BLaER1 treated with 17β-estradiol and CSF1 and Interleukin-3, amounts not matched to agents 10 nM and 100 nM (cell line): ENCODE measurements around the gene IL12RB1.

Experiments used
- H3K27ac ChIP-seq, 11 experiments: shearing (Covaris generic); formaldehyde crosslinking; 2 replicates each; pipeline ENCODE4 v1.8.1; 2022
- H3K27me3 ChIP-seq, 11 experiments: shearing (Covaris generic); formaldehyde crosslinking; 2 replicates each; pipeline ENCODE4 v1.8.1; 2022
- H3K36me3 ChIP-seq, 11 experiments: shearing (Covaris generic); formaldehyde crosslinking; 2 replicates each; pipeline ENCODE4 v1.8.1; 2022
- H3K4me1 ChIP-seq, 10 experiments: shearing (Covaris generic); formaldehyde crosslinking; 2 replicates each; pipeline ENCODE4 v1.8.1; 2022
- H3K4me2 ChIP-seq, 11 experiments: shearing (Covaris generic); formaldehyde crosslinking; 2 replicates each; pipeline ENCODE4 v1.8.1; 2022
- H3K4me3 ChIP-seq, 10 experiments: shearing (Covaris generic); formaldehyde crosslinking; 2 replicates each; pipeline ENCODE4 v1.8.1; 2022
- H3K9ac ChIP-seq, 11 experiments: shearing (Covaris generic); formaldehyde crosslinking; 2 replicates each; pipeline ENCODE4 v1.8.1; 2022
- H3K9me3 ChIP-seq, 11 experiments: shearing (Covaris generic); formaldehyde crosslinking; replicated peaks in 1 of 11; 2 replicates each; pipeline ENCODE4 v1.8.1; 2022
- H4K20me1 ChIP-seq, 11 experiments: shearing (Covaris generic); formaldehyde crosslinking; 2 replicates each; pipeline ENCODE4 v1.8.1; 2022
- Cebpa-rat ChIP-seq, 11 experiments: shearing (Covaris generic); IDR thresholded peaks; 2 replicates each; pipeline ENCODE4 v1.8.1; 2022

The IL12RB1 gene

DNA sequence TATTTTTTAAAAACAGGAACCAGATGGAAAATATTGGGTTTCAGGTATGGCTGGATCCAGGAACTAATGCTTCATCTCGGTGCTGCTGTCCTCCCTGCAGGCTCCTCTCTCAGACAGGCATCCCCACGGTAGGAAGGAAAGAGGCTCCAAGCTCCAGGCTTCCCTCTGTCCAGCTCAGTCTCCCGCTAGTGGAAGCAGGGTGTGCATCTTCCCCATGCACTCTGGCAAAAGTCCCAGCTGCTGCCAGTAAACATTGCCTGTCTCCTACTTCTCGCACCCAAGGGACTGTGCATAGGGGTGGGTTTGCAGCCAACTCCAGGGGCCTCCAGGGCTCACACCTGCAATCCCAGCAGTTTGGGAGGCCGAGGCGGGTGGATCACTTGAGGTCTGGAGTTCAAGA is 29.2 kb downstream of the IL12RB1 start:
- H4K20me1 ChIP-seq = no peaks in the 10 kb centered on the region
- H3K9me3 ChIP-seq = no peaks in the 10 kb centered on the region
- peaks cover 15 to 26% (median 18%) of the 10 kb centered on the region in 10 experiments for H3K4me1 ChIP-seq
- no peaks in the 10 kb centered on the region for H3K27me3 ChIP-seq
- H3K27ac ChIP-seq = peak overlapping the region; percentile 20 to 86 (median 80); a peak in 19 of 22 replicates
- TF ChIP-seq Cebpa-rat (IDR thresholded peaks at IDR 0.05) = no peak
- no peak overlapping the region for H3K4me3 ChIP-seq
- H3K9ac ChIP-seq = peak overlapping the region in 9 of 11 experiments; percentile 62 to 80 (median 77); a peak in 17 of 22 replicates
- peak overlapping the region; percentile 72 to 91 (median 85) for H3K4me2 ChIP-seq
- no peaks in the 10 kb centered on the region for H3K36me3 ChIP-seq

DNA sequence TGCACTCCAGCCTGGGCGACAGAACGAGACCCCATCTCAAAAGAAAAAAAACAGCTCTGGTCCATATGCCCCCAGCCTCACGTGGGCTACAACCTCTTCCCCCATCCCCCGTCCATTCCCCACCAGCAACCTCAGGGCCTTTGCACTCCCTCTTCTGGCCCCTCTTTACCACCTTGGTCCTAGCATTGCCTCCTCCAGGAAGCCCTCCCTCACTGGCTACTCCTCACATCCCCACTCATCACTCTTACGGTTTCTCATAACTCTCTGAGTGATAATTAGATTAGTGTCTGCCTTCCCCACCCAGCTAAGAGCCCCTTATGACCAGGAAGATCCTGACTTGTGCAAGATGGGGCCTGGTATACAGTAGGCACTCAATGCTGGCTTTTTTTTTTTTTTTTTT is 30.8 kb downstream of the IL12RB1 start:
- Histone ChIP-seq H3K36me3 (no peaks in the 10 kb centered on the region), H3K4me3 (no peak overlapping the region), H3K27me3 (no peaks in the 10 kb centered on the region), H4K20me1 (no peaks in the 10 kb centered on the region), H3K4me2 (no peak overlapping the region), H3K4me1 (peaks cover 20 to 27% (median 25%) of the 10 kb centered on the region in 10 experiments), H3K9me3 (no peaks in the 10 kb centered on the region), H3K27ac (no peak overlapping the region), H3K9ac (no peak overlapping the region)
- no peak for TF ChIP-seq Cebpa-rat (IDR thresholded peaks at IDR 0.05)

DNA sequence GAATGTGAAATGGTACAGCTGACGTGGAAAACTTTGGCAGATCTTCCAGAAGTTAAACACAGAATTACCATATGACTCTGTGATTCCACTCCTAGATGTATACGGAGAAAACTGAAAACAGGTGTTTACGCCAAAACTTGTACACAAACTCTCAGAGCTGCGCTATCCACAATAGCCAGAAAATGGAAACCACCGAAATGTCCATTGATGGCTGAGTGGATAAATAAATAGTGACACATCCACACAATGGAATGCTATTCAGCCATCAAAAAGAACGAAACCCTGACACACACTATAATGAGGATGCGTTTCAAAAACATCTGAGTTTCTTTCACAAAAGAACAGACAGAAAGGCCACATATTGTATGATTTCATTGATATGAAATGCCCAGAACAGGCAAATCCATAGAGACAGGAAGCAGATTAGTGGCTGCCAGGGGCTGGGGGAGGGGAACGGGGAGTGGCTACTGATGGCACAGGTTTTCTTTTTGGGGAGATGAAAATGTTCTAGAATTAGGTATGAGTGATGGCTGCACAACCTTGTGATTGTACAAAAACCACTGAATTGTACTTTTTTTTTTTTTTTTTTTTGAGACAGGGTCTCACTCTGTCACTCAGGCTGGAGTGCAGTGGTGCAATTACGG is 33.0 kb downstream of the IL12RB1 start:
- Histone ChIP-seq H3K9ac (no peak overlapping the region), H3K4me3 (no peak overlapping the region), H3K9me3 (no peaks in the 10 kb centered on the region), H3K27me3 (no peaks in the 10 kb centered on the region), H3K4me2 (no peak overlapping the region), H4K20me1 (no peaks in the 10 kb centered on the region), H3K4me1 (peaks cover 25 to 38% (median 27%) of the 10 kb centered on the region in 10 experiments), H3K36me3 (no peaks in the 10 kb centered on the region), H3K27ac (no peak overlapping the region)
- TF ChIP-seq Cebpa-rat (IDR thresholded peaks at IDR 0.05) = no peak

DNA sequence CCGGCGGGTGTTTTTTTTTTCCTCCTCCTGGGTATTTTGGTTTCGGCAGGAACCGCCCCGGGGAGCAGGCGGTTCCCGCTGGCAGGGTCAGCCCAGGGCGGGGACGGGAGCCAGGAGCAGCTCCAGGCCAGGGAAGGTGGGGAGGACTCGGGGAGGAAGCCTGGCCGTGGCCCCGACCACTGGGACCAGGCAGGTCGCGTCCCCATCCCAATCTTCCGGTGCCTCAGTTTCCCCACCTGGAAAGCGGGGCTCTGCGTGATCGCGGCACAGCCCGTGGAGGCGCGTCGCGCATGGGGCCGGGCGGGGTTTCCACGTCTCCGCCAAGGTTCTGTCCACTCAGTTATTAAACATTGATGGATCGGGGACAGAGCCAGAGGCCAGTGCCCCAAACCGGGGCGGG is 34.8 kb downstream of the IL12RB1 start:
- no peaks in the 10 kb centered on the region for H3K9me3 ChIP-seq
- no peak overlapping the region for H3K4me3 ChIP-seq
- H3K9ac ChIP-seq = no peak overlapping the region
- peaks cover 11 to 28% (median 17%) of the 10 kb centered on the region in 10 experiments for H3K4me1 ChIP-seq
- TF ChIP-seq Cebpa-rat (IDR thresholded peaks at IDR 0.05) = no peak
- H3K27me3 ChIP-seq = no peaks in the 10 kb centered on the region
- H4K20me1 ChIP-seq = no peaks in the 10 kb centered on the region
- peak overlapping the region in 4 of 11 experiments; percentile 44 to 58 (median 49); a peak in 2 of 22 replicates for H3K4me2 ChIP-seq
- H3K36me3 ChIP-seq = no peaks in the 10 kb centered on the region
- no peak overlapping the region for H3K27ac ChIP-seq

DNA sequence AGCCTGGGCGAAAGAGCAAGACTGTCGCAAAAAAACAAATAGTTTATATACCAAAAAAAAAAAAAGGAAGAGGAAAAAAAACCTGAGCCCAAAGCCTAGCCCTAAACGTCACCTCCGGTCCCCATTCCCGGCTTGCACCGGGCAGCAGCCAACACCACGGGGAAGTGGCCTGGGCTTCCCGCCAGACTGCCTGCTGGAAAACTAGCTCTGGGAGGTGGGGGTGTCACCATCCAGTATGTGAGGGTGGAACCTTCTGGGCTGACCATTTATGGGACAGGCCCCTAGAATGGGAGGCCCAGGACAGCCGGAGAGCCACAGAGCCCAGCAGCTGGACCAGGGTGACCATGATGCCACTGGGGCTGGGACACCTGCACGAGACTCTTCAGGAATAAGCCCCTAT is 37.3 kb downstream of the IL12RB1 start:
- Histone ChIP-seq H3K9me3 (no peaks in the 10 kb centered on the region), H3K9ac (no peak overlapping the region), H3K4me3 (no peak overlapping the region), H3K27ac (peak overlapping the region in 1 of 11 experiments; percentile 4; a peak in 1 of 22 replicates), H3K27me3 (no peaks in the 10 kb centered on the region), H3K36me3 (no peaks in the 10 kb centered on the region), H4K20me1 (no peaks in the 10 kb centered on the region), H3K4me1 (peaks cover 27 to 52% (median 42%) of the 10 kb centered on the region in 10 experiments), H3K4me2 (no peak overlapping the region)
- no peak for TF ChIP-seq Cebpa-rat (IDR thresholded peaks at IDR 0.05)

DNA sequence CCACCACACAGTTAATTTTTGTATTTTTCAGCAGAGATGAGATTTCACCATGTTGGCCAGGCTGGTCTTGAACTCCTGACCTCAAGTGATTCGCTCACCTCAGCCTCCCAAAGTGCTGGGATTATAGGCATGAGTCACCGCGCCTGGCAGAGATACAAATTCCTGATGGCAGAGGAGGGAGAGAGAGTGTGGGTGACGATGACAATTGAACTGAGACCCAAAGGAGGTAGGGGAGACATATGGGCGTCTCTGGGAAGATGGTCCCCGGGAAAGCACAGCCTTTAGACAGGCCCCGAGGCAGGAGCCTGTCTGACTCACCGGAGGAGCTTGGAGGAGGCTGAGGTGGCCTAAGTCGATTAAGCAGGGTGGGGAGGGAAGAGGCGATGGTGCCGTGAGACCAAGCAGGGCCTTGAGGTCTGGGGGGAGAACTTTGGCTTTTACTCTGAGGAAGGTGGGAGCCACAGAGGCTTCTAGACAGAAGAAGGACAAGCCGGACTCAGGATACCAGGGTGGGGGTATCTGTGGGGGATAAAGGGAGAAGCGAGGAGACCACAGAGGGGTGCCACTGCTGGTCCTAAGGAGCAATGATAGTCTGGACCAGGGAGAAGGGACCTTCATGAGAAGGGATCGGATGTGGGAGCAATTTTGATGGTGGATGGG is 40.5 kb downstream of the IL12RB1 start:
- H3K27me3 ChIP-seq = no peaks in the 10 kb centered on the region
- no peak overlapping the region for H3K4me3 ChIP-seq
- H3K4me2 ChIP-seq = peak overlapping the region; percentile 79 to 94 (median 88)
- H3K9me3 ChIP-seq = peaks cover 0 to 3% (median under 1%) of the 10 kb centered on the region in 11 experiments; a peak in 6 of 22 replicates
- TF ChIP-seq Cebpa-rat (IDR thresholded peaks at IDR 0.05) = no peak
- peaks cover 31 to 61% (median 55%) of the 10 kb centered on the region in 10 experiments for H3K4me1 ChIP-seq
- H3K36me3 ChIP-seq = no peaks in the 10 kb centered on the region
- H4K20me1 ChIP-seq = no peaks in the 10 kb centered on the region
- H3K9ac ChIP-seq = peak overlapping the region in 8 of 11 experiments; percentile 20 to 80 (median 72); a peak in 12 of 22 replicates
- H3K27ac ChIP-seq = peak overlapping the region in 9 of 11 experiments; percentile 65 to 88 (median 82); a peak in 19 of 22 replicates

DNA sequence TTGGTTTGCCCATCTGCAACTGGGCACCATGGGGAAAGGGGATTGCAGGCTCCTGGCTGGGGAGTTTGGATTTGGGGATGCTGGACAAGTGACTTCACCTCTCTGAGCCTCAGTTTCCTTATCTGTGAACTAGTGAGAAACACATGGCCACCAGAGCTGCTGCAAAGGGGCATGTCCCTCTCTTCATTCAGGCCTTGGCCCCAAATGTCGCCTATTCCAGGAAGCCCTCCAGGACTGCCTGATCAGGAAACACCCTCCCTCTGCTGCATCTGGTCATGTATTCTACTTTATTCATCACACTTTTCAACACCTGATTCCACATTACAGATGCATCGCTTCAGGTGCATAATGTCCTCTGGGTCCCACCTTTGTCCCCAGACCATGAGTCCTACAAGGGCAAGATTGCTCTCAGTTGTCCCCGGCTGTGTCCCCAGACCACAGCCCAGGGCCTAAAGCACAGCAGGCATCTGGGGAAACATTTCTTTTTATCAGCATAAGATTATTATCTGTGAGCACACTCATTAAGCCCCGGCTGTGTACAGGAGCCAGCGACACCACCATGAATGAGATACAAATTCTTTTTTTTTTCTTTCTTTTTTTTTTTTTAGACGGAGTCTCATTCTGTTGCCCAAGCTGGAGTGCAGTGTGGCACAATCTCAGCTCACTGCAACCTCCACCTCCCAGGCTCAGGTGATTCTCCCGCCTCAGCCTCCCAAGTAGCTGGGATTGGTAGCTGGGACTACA is 41.3 kb downstream of the IL12RB1 start:
- Histone ChIP-seq H3K4me3 (peak overlapping the region in 9 of 10 experiments; percentile 37 to 53 (median 45); a peak in 15 of 20 replicates), H4K20me1 (no peaks in the 10 kb centered on the region), H3K4me1 (peaks cover 24 to 54% (median 47%) of the 10 kb centered on the region in 10 experiments), H3K9me3 (peaks cover 3 to 10% (median 7%) of the 10 kb centered on the region in 11 experiments; a peak in 14 of 22 replicates), H3K36me3 (no peaks in the 10 kb centered on the region), H3K9ac (peak overlapping the region; percentile 47 to 80 (median 70); a peak in 20 of 22 replicates), H3K27me3 (no peaks in the 10 kb centered on the region), H3K27ac (peak overlapping the region; percentile 45 to 88 (median 80); a peak in 21 of 22 replicates), H3K4me2 (peak overlapping the region; percentile 79 to 94 (median 88))
- no peak for TF ChIP-seq Cebpa-rat (IDR thresholded peaks at IDR 0.05)

DNA sequence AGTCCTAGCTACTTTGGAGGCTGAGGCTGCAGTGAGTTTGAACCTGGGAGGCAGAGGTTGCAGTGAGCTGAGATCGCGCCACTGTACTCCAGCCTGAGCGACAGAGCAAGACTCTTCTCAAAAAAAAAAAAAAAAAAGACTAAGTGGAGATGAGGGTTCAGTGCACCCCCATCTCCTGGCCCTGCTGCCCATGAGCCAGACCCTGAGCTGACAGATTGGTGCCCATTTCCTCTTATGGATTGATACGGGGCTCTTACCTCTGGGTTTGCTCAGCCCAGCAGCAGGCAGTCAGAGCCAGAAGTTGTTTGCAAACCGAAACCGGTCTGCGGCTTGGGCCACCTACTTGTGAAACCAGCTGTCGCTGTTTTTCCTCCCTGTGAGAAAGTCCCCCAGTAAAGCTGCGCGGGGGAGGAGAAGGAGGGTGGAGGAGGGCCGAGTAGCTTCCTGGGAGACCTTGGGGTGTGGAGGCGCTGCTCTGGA is 41.9 kb downstream of the IL12RB1 start:
- Histone ChIP-seq H3K36me3 (no peaks in the 10 kb centered on the region), H3K4me2 (peak overlapping the region; percentile 79 to 94 (median 88)), H3K9me3 (peaks cover 3 to 14% (median 8%) of the 10 kb centered on the region in 11 experiments; a peak in 14 of 22 replicates), H3K27ac (peak overlapping the region; percentile 45 to 88 (median 80); a peak in 21 of 22 replicates), H3K4me3 (peak overlapping the region; percentile 26 to 53 (median 45); a peak in 19 of 20 replicates), H3K27me3 (no peaks in the 10 kb centered on the region), H3K9ac (peak overlapping the region; percentile 47 to 80 (median 70); a peak in 21 of 22 replicates), H4K20me1 (no peaks in the 10 kb centered on the region), H3K4me1 (peaks cover 26 to 54% (median 45%) of the 10 kb centered on the region in 10 experiments)
- peak in 5 of 11 experiments; percentile 19 to 61 (median 55); a peak in 5 of 22 replicates for TF ChIP-seq Cebpa-rat (IDR thresholded peaks at IDR 0.05)
